Large intestine (tissue), 3 donors: ENCODE data around the gene PLCXD3. TPM values are rescaled to one million over a fixed set of nuclear protein-coding genes. Genes with fewer than 3 reads are reported as not detected.

Experiments used
- DNase-seq, 2 donors: peaks; one replicate each; pipeline versions ENCODE4 v3.0.0 to v3.0.0-alpha.2; 2013
- H3K27ac ChIP-seq: one replicate; pipeline ENCODE4 v1.5.1; 2013; ENCODE audit warnings: low read length
- H3K27me3 ChIP-seq: 2 replicates; pipeline ENCODE4 v1.6.1; 2013; ENCODE audit warnings: low read length; ENCODE audit not compliant: control insufficient read depth, insufficient read depth
- H3K36me3 ChIP-seq: 2 replicates; pipeline ENCODE4 v1.6.1; 2013; ENCODE audit warnings: low read length; ENCODE audit not compliant: control insufficient read depth, insufficient read depth
- H3K4me1 ChIP-seq: one replicate; pipeline ENCODE4 v1.6.1; 2013; ENCODE audit warnings: low read length; ENCODE audit not compliant: control insufficient read depth, insufficient read depth
- H3K4me3 ChIP-seq: one replicate; pipeline ENCODE4 v1.5.1; 2013; ENCODE audit warnings: low read length
- H3K9me3 ChIP-seq: one replicate; pipeline ENCODE4 v1.6.1; 2013; ENCODE audit warnings: mild to moderate bottlenecking, low read depth, low read length, moderate library complexity; ENCODE audit not compliant: control insufficient read depth
- WGBS: methylation state at CpG from one replicate; pipeline ENCODE4 v1.1.5; 2013; ENCODE audit warnings: low lambda C conversion rate; ENCODE audit not compliant: insufficient coverage; 5-methylcytosine and 5-hydroxymethylcytosine counted together
- polyA plus RNA-seq: library from polyadenylated mRNA; unstranded; fragments of 120-200 nt; gene quantifications from one replicate; pipeline ENCODE4 v1.2.1, GENCODE V29; 2013

Gene PLCXD3
- polyA plus RNA-seq, 1 donor = 4.9 TPM

DNA sequence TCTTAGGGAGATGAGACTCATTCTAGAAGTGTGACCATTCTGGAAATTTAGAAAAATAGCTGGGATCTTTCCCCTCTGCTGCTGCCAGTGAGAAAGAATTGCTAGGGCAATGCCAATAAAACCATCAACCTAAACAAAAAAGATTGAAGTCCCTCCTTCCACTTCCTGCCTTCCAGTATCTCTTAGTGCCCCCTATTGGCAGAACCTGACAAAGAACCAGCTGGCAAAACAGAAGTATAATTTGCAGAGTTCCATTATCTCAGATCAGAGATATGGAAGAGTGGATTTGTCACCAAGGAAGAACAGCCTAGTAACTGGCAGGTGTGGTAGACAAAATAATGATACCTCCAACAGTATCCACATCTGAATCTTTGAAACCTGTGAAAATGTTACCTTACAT, 13.8 kb upstream of the PLCXD3 start:
- no peak overlapping the region for H3K27ac ChIP-seq
- H3K4me3 ChIP-seq = no peak overlapping the region
- H3K9me3 ChIP-seq = peaks cover 3% of the 10 kb centered on the region
- H3K27me3 ChIP-seq = no peaks in the 10 kb centered on the region
- DNase-seq = no peak
- no peaks in the 10 kb centered on the region for H3K4me1 ChIP-seq
- no peaks in the 10 kb centered on the region for H3K36me3 ChIP-seq

DNA sequence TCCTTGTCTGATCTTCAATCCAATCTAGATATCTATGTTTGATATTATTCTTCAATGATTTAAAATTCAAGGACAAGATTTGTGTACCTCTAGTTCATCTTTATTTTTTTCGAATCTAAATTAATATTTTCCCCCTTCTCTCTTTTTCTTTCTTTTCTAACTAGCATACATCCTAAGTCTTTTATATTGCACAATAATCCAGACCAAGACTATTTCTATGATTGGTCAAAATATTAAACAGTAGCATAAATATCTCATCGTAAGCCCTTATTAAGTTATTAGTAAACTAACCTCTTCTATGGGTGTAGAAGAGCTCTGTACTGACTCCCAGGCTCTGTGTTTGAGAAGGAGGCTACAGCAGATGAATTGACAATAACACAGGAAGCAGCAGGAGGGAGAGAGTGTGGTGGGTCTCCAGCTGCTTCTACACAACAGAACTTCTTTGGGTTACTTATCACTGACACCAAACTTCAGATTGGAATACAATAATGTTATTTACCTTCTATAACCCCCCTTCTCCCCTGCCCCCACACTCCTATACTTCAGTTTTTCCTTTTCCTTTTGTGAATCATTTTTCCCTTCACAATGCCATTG, 11.9 kb upstream of the PLCXD3 start:
- no peak overlapping the region for H3K4me3 ChIP-seq
- no peak for DNase-seq
- no peaks in the 10 kb centered on the region for H3K36me3 ChIP-seq
- no peaks in the 10 kb centered on the region for H3K9me3 ChIP-seq
- no peak overlapping the region for H3K27ac ChIP-seq
- 100% methylated on average over 1 of the region's 2 CpGs for WGBS
- H3K4me1 ChIP-seq = no peaks in the 10 kb centered on the region
- H3K27me3 ChIP-seq = no peaks in the 10 kb centered on the region

DNA sequence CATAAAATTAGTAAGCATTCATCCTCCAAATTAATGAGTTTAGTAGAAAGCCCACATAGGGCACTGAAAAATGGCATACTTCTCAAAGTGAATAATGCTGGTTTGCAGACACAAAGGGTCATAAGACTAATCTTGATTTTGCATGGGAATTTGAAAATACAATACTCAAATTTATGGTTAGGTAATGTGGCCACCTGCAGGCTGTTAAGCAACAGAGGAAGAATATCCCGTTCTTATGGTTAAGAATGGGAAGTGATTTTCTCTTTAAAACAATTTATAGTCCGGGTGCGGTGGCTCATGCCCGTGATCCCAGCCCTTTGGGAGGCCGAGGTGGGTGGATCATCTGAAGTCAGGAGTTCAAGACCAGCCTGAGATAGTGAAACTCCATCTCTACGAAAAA, 9.4 kb upstream of the PLCXD3 start:
- WGBS = no CpG with 5 or more reads among the region's 6 CpGs

DNA sequence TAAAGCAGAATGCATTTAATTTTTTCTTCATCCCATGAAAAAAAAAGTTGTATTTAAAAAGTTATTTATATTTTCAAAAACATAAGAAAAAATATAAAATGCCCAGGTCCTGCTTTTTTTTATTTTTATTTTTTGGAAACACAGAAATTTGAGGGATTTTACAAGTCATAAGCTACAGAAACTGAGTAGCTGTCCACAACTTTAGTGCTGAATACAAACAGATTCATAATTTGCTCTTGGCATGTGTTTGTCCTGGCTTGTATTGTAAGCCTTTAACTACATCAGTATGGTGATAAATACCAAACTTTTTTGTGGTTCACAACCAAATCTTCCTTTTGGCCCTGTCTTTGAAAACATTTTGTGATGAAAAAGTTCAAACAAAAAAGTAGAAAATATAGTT, 7.5 kb upstream of the PLCXD3 start:
- Histone ChIP-seq H3K4me3 (no peak overlapping the region), H3K27ac (no peak overlapping the region), H3K36me3 (no peaks in the 10 kb centered on the region), H3K4me1 (no peaks in the 10 kb centered on the region), H3K9me3 (no peaks in the 10 kb centered on the region), H3K27me3 (no peaks in the 10 kb centered on the region)
- no peak for DNase-seq

More for the DNA sequence above, 9.4 kb upstream of the PLCXD3 start:
- Histone ChIP-seq H3K4me1 (no peaks in the 10 kb centered on the region), H3K27ac (no peak overlapping the region), H3K4me3 (no peak overlapping the region), H3K27me3 (no peaks in the 10 kb centered on the region), H3K36me3 (no peaks in the 10 kb centered on the region), H3K9me3 (no peaks in the 10 kb centered on the region)
- peak; percentile 12 to 27 for DNase-seq

DNA sequence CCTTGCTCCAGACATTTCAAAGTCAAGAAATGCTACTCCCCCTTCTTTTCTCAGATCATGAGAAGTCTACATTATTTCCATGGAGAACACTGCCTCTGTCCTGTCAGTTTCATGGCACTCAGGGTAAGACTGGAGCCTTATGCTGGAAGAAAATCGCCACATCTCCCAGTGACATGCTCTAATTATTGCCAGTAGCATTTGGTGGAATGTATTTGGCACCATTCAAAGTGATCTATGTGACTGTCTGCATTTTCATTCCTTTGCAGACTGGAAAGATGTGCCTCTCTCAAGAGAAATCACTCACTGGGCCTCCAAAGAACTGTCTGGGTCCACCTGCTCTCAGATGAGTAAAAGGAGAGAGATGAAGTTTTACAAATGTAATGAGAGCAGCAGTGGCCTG, 840 bp upstream of the PLCXD3 start:
- Histone ChIP-seq H3K4me1 (no peaks in the 10 kb centered on the region), H3K27me3 (peaks cover 18% of the 10 kb centered on the region), H3K4me3 (no peak overlapping the region), H3K27ac (no peak overlapping the region), H3K36me3 (no peaks in the 10 kb centered on the region), H3K9me3 (peaks cover 4% of the 10 kb centered on the region)
- WGBS = no CpG with 5 or more reads among the region's 1 CpG
- no peak for DNase-seq

DNA sequence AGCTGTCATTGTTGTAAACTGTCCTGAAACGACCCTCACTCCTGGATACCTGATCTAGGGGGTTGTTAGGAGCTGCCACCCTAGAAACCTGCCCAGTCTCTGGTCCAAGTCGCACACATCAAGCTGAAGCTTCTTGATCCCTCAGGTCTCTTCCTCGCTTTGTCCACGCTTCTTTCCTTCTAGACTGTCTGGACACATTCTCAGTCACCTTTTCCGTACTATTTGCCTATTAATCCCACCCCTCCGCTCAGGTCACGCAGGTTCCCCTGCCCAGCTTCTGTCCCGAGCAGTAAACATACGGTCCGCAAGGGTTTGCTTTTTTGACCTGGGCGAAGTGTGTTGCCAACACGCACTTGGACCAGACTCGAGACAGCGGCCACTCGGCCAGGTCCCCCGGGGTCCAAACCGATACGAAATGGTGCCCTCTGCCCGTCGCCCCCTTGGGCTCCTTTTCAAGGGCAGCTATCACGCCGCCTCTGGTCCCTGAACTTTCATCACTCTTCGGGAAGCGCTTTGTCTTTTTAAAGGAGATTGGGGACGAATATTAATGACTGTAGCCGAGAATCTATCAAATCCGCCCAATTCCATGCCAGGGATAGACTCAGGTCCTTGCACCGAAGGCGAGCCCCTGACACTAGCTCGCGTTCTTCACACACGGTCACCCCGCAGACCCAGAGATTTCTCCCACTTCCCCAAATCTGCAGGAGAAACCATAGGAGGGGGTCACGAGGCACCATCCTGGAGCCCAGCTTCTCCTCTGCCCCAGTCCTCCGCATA, 814 bp downstream of the PLCXD3 start:
- peaks cover 4% of the 10 kb centered on the region for H3K9me3 ChIP-seq
- WGBS = 63% methylated on average over 2 of the region's 35 CpGs
- no peak overlapping the region for H3K27ac ChIP-seq
- H3K4me3 ChIP-seq = peak overlapping the region; percentile 53
- no peaks in the 10 kb centered on the region for H3K4me1 ChIP-seq
- peaks cover 18% of the 10 kb centered on the region for H3K27me3 ChIP-seq
- no peak for DNase-seq
- H3K36me3 ChIP-seq = no peaks in the 10 kb centered on the region

DNA sequence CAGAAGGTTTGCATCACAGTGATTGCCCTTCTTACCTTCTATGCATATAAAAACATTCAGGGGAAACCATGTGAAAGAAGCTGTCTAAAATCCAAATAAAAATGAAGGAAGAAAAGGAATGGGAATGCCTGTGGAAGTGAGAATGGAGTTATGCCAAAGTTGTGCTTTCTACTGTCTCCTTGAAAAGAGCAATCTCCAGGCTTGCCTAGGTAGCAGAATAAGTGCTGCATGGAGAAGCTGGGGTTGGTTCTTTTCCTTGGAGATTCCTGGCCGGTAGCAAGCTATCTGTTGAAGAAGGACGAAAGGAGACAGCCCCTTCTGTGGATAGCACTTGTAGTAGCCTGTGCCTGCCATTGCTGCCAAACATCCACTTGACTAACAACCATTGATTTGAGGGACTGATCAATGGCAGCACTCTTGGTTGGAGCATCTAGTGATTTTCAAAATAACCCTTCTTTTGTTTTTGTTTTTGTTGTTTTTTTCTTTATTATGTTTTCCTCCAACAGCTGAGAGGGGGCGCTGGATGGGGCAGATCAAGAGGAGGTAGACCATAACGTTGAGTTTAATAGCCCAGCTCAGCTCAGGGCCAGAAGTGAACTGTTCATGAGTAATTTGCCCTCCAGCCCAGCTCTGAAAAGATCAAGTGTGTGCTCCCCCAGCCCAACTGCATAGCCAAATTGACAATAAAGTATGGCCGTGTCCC, 1.6 kb downstream of the PLCXD3 start:
- peaks cover 18% of the 10 kb centered on the region for H3K27me3 ChIP-seq
- WGBS = no CpG with 5 or more reads among the region's 5 CpGs
- H3K4me1 ChIP-seq = no peaks in the 10 kb centered on the region
- H3K27ac ChIP-seq = no peak overlapping the region
- H3K36me3 ChIP-seq = no peaks in the 10 kb centered on the region
- DNase-seq = no peak
- H3K4me3 ChIP-seq = peak overlapping the region; percentile 53
- H3K9me3 ChIP-seq = peaks cover 4% of the 10 kb centered on the region

DNA sequence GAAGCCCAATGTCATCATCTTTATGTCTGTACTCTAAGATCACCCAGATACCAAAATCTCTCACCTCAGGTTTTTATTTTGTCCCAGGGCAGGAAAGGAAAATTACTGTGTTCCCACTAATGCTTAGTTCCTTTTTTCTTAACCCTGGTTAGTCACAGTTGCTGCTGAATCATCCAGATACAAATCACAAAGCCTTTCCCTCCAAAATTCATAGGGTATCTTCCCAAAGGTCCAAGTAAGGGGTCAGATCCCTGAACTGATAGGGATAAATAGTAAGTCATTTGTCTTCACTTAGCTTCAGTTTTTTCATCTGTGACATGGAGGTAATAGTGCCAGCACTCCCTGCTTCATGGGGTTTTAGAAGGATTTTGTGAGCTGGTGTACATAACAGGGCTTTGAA, 2.2 kb downstream of the PLCXD3 start:
- Histone ChIP-seq H3K27me3 (peaks cover 18% of the 10 kb centered on the region), H3K4me3 (no peak overlapping the region), H3K4me1 (no peaks in the 10 kb centered on the region), H3K36me3 (no peaks in the 10 kb centered on the region), H3K27ac (no peak overlapping the region), H3K9me3 (peaks cover 4% of the 10 kb centered on the region)
- DNase-seq = no peak

DNA sequence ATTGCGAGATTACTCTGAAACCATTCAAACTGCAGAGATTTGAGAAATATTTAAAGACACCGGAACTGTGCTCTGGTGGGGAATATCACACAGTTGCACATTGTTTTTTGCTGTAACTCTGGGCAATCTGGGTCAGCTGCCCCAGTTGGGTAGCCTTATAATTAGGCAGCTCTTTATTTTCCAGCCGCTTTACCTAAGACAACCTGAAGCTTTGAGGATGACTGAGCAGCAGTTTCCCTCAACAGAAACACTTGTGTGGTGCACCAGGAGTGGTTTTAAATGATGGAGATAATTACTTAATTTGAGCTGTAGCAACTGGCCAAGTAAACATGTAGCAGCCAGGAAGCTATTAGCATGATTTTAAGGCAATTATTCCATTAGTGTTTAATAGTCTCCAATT, 2.9 kb downstream of the PLCXD3 start:
- H3K36me3 ChIP-seq = no peaks in the 10 kb centered on the region
- no peak for DNase-seq
- H3K4me1 ChIP-seq = no peaks in the 10 kb centered on the region
- peaks cover 4% of the 10 kb centered on the region for H3K9me3 ChIP-seq
- H3K27me3 ChIP-seq = peaks cover 18% of the 10 kb centered on the region
- H3K4me3 ChIP-seq = no peak overlapping the region
- no CpG with 5 or more reads among the region's 3 CpGs for WGBS
- no peak overlapping the region for H3K27ac ChIP-seq

DNA sequence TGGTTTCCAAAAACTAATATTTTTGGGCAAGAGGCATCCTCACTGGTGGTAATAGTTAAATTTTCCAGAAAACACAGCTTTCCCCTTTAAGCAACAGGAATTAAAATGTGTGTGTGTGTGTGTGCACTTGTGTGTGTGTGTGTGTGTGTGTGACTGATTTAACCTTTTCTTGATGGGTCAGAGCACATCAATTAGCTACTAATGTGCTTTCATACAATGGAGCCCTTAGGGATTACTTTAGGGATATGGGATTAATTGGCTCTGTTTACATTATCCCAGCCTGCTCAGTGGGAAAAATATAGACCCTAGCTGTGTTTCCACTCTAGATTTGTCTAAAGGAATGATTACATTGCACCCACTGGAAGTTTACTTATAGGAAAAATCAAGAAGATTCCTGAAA, 6.5 kb downstream of the PLCXD3 start:
- peaks cover 2% of the 10 kb centered on the region for H3K27me3 ChIP-seq
- no peak overlapping the region for H3K27ac ChIP-seq
- H3K4me1 ChIP-seq = no peaks in the 10 kb centered on the region
- H3K36me3 ChIP-seq = no peaks in the 10 kb centered on the region
- no peaks in the 10 kb centered on the region for H3K9me3 ChIP-seq
- DNase-seq = no peak
- H3K4me3 ChIP-seq = no peak overlapping the region

DNA sequence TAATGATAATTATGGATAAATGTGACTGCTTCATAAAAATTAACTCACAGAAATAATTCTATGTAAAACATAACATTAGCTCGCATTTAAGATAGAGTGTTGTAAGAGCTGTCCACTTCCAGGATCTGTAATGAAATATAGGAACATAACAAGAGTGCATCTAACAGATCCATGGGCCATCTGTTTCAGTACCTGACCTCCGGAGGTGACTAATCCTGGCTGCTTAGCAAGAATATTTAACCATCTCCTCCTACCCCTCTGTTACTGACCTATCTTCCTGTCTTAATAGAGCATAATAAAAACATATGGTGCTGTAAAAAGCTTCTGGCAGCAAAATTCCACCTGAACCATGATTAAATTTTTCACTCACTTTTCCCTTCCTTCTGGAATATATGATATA, 7.1 kb downstream of the PLCXD3 start:
- no CpG with 5 or more reads among the region's 2 CpGs for WGBS

More for the DNA sequence above, 7.1 kb downstream of the PLCXD3 start:
- no peak for DNase-seq
- no peaks in the 10 kb centered on the region for H3K36me3 ChIP-seq
- H3K27me3 ChIP-seq = no peaks in the 10 kb centered on the region
- no peaks in the 10 kb centered on the region for H3K9me3 ChIP-seq
- no peak overlapping the region for H3K4me3 ChIP-seq
- no peak overlapping the region for H3K27ac ChIP-seq
- no peaks in the 10 kb centered on the region for H3K4me1 ChIP-seq
